K562 (cell line): ENCODE results near the gene TRABD. TPM values are rescaled to one million over a fixed set of nuclear protein-coding genes. Genes with fewer than 3 reads are reported as not detected.

Experiments
- ATAC-seq: fragments of 200-7000 bp; cut with Tn5 transposase; 3 replicates; pipeline ENCODE4 v1.9.1; 2020; ENCODE audit warnings: moderate library complexity
- BruUV-seq: library from RNA; stranded (reverse); fragments of 400-500 nt; replicated peaks from 2 replicates; lab custom pipeline; 2021; lab: Mats Ljungman, UMichigan
- CTCF ChIA-PET: fragments of 300-600 bp; formaldehyde crosslinking; extraction: SDS; loops from one replicate; lab custom pipeline; 2021; ENCODE audit warnings: low intra/inter-chr PET ratio; lab: Yijun Ruan, JAX
- POLR2A ChIA-PET: fragments of 300-600, 350-650 bp; sonication (Branson Sonifier 250); formaldehyde crosslinking; extraction: SDS; loops from one replicate; lab custom pipeline; 2021; ENCODE audit warnings: antibody characterized with exemption, inconsistent platforms; lab: Yijun Ruan, JAX
- DNase-seq, 4 experiments: peaks; one replicate each; pipeline versions ENCODE4 v3.0.0 to v3.0.0-alpha.2; 2011 to 2018; ENCODE audit warnings: low spot score in 3 of 4, mixed read lengths in 3 of 4; ENCODE audit errors: extremely low read depth in 1 of 4
- FAIRE-seq: peaks from 2 replicates; lab custom pipeline; 2011; peaks lifted over from hg19 to GRCh38; lab: Jason Lieb, UNC
- H2AFZ ChIP-seq: 2 replicates; pipeline ENCODE4 v1.6.0; 2011; ENCODE audit warnings: low read depth, low read length, control low read depth, inconsistent platforms
- H3K27ac ChIP-seq: fragments of 200-600 bp; 3 replicates; pipeline ENCODE4 v1.8.0; 2011; ENCODE audit warnings: low read depth, mild to moderate bottlenecking, control low read depth, inconsistent platforms, low read length, moderate library complexity, mixed read lengths; ENCODE audit errors: extremely low read depth
- H3K27me3 ChIP-seq, 2 experiments: fragments of 300-600 bp in 1 of 2; 2 replicates in 1 of 2; 3 replicates in 1 of 2; pipeline versions ENCODE4 v1.6.0 to v1.8.0; 2011; ENCODE audit warnings: inconsistent platforms in 2 of 2, low read length in 2 of 2, mild to moderate bottlenecking in 1 of 2, mixed read lengths in 1 of 2, moderate library complexity in 1 of 2; ENCODE audit not compliant: control insufficient read depth in 2 of 2, insufficient read depth in 2 of 2
- H3K36me3 ChIP-seq: fragments of 300-600 bp; 3 replicates; pipeline ENCODE4 v1.8.0; 2011; ENCODE audit warnings: mild to moderate bottlenecking, low read length, inconsistent platforms; ENCODE audit not compliant: control insufficient read depth, insufficient read depth
- H3K4me1 ChIP-seq, 2 experiments: fragments of 200-600 bp in 1 of 2; replicated peaks in 1 of 2; 2 replicates in 1 of 2; 3 replicates in 1 of 2; pipeline versions ENCODE4 v1.5.1 to v1.8.0; 2011; ENCODE audit warnings: inconsistent platforms in 2 of 2, low read length in 2 of 2, mild to moderate bottlenecking in 1 of 2, mixed read lengths in 1 of 2, moderate library complexity in 1 of 2; ENCODE audit not compliant: control insufficient read depth in 2 of 2, insufficient read depth in 2 of 2
- H3K4me2 ChIP-seq: 2 replicates; pipeline ENCODE4 v1.6.1; 2011; ENCODE audit warnings: low read length, control low read depth, inconsistent platforms, mixed read lengths; ENCODE audit not compliant: insufficient read depth
- H3K4me3 ChIP-seq: fragments of 200-600 bp; sonication (generic), shearing (Covaris generic); 2 replicates; pipeline ENCODE4 v1.5.1; 2016; ENCODE audit warnings: control low read depth, inconsistent platforms
- H3K79me2 ChIP-seq: fragments of 200-600 bp; 3 replicates; pipeline ENCODE4 v1.8.0; 2011; ENCODE audit warnings: low read length, inconsistent platforms; ENCODE audit not compliant: control insufficient read depth, insufficient read depth
- H3K9ac ChIP-seq, 2 experiments: 2 replicates each; pipeline versions ENCODE4 v1.6.0 to v1.6.1; 2011; ENCODE audit warnings: low read depth in 2 of 2, low read length in 2 of 2, control low read depth in 1 of 2, inconsistent platforms in 1 of 2, mild to moderate bottlenecking in 1 of 2, mixed read lengths in 1 of 2; ENCODE audit not compliant: insufficient read depth in 1 of 2
- H3K9me1 ChIP-seq: one replicate; pipeline ENCODE4 v1.6.0; 2011; ENCODE audit warnings: inconsistent platforms, mild to moderate bottlenecking, low read length, moderate library complexity; ENCODE audit not compliant: control insufficient read depth, insufficient read depth
- H3K9me3 ChIP-seq: replicated peaks from 2 replicates; pipeline ENCODE4 v1.5.1; 2011; ENCODE audit warnings: low read depth, low read length, inconsistent platforms; ENCODE audit not compliant: control insufficient read depth, insufficient read depth
- H4K20me1 ChIP-seq: replicated peaks from 2 replicates; pipeline ENCODE4 v1.6.1; 2011; ENCODE audit warnings: low read length, inconsistent platforms, mixed read lengths; ENCODE audit not compliant: control insufficient read depth, insufficient read depth
- CBX2 ChIP-seq: fragments of 200-600 bp; sonication (generic); IDR thresholded peaks from one replicate; pipeline ENCODE4 v1.6.1; 2012; ENCODE audit warnings: mild to moderate bottlenecking, low read length, inconsistent platforms; ENCODE audit not compliant: insufficient read depth, poor library complexity, severe bottlenecking
- FUS ChIP-seq: fragments of 200-400 bp; formaldehyde crosslinking; optimal IDR thresholded peaks from 2 replicates; pipeline ENCODE3; 2017; ENCODE audit warnings: low read depth, low read length
- GABPB1 ChIP-seq: sonication (generic); formaldehyde crosslinking; IDR thresholded peaks from 2 replicates; pipeline ENCODE4 v1.8.0; 2022; ENCODE audit warnings: mild to moderate bottlenecking, missing genetic modification reagents
- LARP7 ChIP-seq: fragments of 450-650 bp; IDR thresholded peaks from 2 replicates; pipeline ENCODE4 v1.6.1; 2016
- NR2C1 ChIP-seq, 2 experiments: fragments of 450-650 bp; IDR thresholded peaks; 2 replicates each; pipeline ENCODE4 v1.6.1; 2017; ENCODE audit warnings: mild to moderate bottlenecking in 2 of 2, antibody characterized with exemption in 1 of 2, inconsistent platforms in 1 of 2, missing compliant biosample characterization in 1 of 2, missing genetic modification characterization in 1 of 2
- RHOXF2B ChIP-seq: fragments of 250-450 bp; sonication (Bioruptor Pico); conservative IDR thresholded peaks from 2 replicates; pipeline ENCODE4 v1.5.1; 2021
- SNRNP70 ChIP-seq: fragments of 200-400 bp; formaldehyde crosslinking; optimal IDR thresholded peaks from 2 replicates; pipeline ENCODE3; 2017; ENCODE audit warnings: low read depth, low read length
- SRSF9 ChIP-seq: fragments of 200-400 bp; formaldehyde crosslinking; IDR thresholded peaks from 2 replicates; pipeline ENCODE4 v1.6.1; 2017; ENCODE audit warnings: low read depth, low read length, borderline replicate concordance
- THAP7 ChIP-seq: fragments of 250-450 bp; sonication (Bioruptor Pico); IDR thresholded peaks from 2 replicates; pipeline ENCODE4 v1.5.0; 2021
- ZNF511 ChIP-seq: sonication (generic); formaldehyde crosslinking; IDR thresholded peaks from 2 replicates; pipeline ENCODE4 v1.8.0; 2022; ENCODE audit warnings: mild to moderate bottlenecking, missing genetic modification reagents
- WGBS: fragments of 100-300 bp; shearing (Covaris generic); methylation state at CpG from one replicate; pipeline ENCODE4 v1.1.6; 2016; ENCODE audit warnings: low coverage, mixed read lengths; ENCODE audit not compliant: insufficient coverage; ENCODE audit errors: missing lambda C conversion rate; 5-methylcytosine and 5-hydroxymethylcytosine counted together
- in situ Hi-C: fragments of 300-500 bp; cut with MboI; formaldehyde crosslinking; loops from 4 replicates; pipeline ENCODE4 v1.15.0; 2018; ENCODE audit warnings: inconsistent platforms, mixed read lengths
- intact Hi-C: fragments of 100-400 bp; cut with micrococcal nuclease; formaldehyde crosslinking; loops from 2 replicates; pipeline ENCODE4 v1.14.2; 2022
- polyA plus RNA-seq, 8 experiments: library from polyadenylated mRNA; depleted of rRNA in 4 of 8; stranded (reverse) in 5 of 8; unstranded in 3 of 8; fragments of >200 nt; fragmentation: Nextera tagmentation in 2 of 8; fragmentation: Illumina TruSeq in 1 of 8; extraction: Ambion mirVana in 2 of 8; extraction: Trizol in 1 of 8; gene quantifications; 2 replicates each; pipeline versions ENCODE4 v1.2.1 to v1.2.3, GENCODE V29; 2011 to 2014; ENCODE audit warnings: inconsistent platforms in 1 of 8, missing spikeins in 1 of 8
- total RNA-seq, 7 experiments: library from RNA; depleted of rRNA in 6 of 7; stranded (reverse); fragments of >200 nt in 6 of 7; fragmentation: Illumina TruSeq in 2 of 7; extraction: Trizol in 2 of 7; gene quantifications; 2 replicates each; pipeline versions ENCODE4 v1.2.1 to v1.2.3, GENCODE V29; 2011 to 2021; ENCODE audit warnings: low replicate concordance in 1 of 7

The TRABD gene
- total and polyA plus RNA-seq, 9 of the 15 experiments (the other 6 are each of a cell fraction or from before 2014, with no cell fraction given): 0.08 to 62.9 (median 14.0) TPM

- Histone ChIP-seq H3K9ac (no peak overlapping the region), H3K79me2 (peaks cover 13% of the 10 kb centered on the region; the same call in 2 of the 3 replicates), H3K4me3 (no peak overlapping the region), H3K36me3 (peaks cover 75% of the 10 kb centered on the region), H3K4me1 (peaks cover 0 to 22% of the 10 kb centered on the region in 2 experiments; a peak in 2 of 5 replicates), H3K27ac (no peak overlapping the region), H3K9me3 (0 out of 2 replicates have a peak, but pooled peaks cover 2% of the 10 kb centered on the region), H3K9me1 (no peaks in the 10 kb centered on the region), H3K27me3 (no peaks in the 10 kb centered on the region), H3K4me2 (no peak overlapping the region), H2AFZ (no peak overlapping the region), H4K20me1 (0 out of 2 replicates have a peak, but pooled peaks cover 3% of the 10 kb centered on the region)
- DNase-seq (no peak), ATAC-seq (no peak), FAIRE-seq (no peak)
- no TSS peak for BruUV-seq
- in situ Hi-C loops: loop anchor here (5.0 kb wide), 1 partner anchor 71 kb away; no protein-coding TSS in a partner anchor
- CTCF ChIA-PET: no interaction called here
- POLR2A ChIA-PET: interaction anchor here (0.7 kb wide), 1 partner anchor 15 kb away, joined by 3 read pairs; no protein-coding TSS in a partner anchor
- 98% methylated on average over 6 of the region's 9 CpGs for WGBS
- intact Hi-C loops: no loop called here
- TF ChIP-seq CBX2 (no peak), RHOXF2B (CRISPR knock-in tag) (no peak), SNRNP70 (no peak), ZNF511 (no peak), FUS (no peak), SRSF9 (no peak), THAP7 (CRISPR knock-in tag) (no peak), GABPB1 (CRISPR knock-in tag) (no peak), LARP7 (no peak), NR2C1 (IDR thresholded peaks at IDR 0.05) (no peak), NR2C1 (tag; IDR thresholded peaks at IDR 0.05) (no peak)
Measured at GRCh38 chr22:50213263-50213662, 27.6 kb downstream of the TRABD start.
